ENCODE measurements around the gene ANO2.

The ANO2 gene

GRCh38 chr12:5560265-5560664, 384.8 kb downstream of the ANO2 start:
- no peak for DNase-seq (ENCODE audit: low read depth)
- no peak for TF ChIP-seq CTCF (IDR thresholded peaks at IDR 0.05; ENCODE audit: low read depth, low read length, missing control alignments)
- no peak overlapping the region for H3K4me3 ChIP-seq (ENCODE audit: low read depth, low read length)

GRCh38 chr12:5557906-5558305, 387.2 kb downstream of the ANO2 start:
- no peak overlapping the region for H3K4me3 ChIP-seq (ENCODE audit: low read depth, low read length)
- DNase-seq (ENCODE audit: low read depth), result no peak
- TF ChIP-seq CTCF (IDR thresholded peaks at IDR 0.05; ENCODE audit: low read depth, low read length, missing control alignments), result no peak

GRCh38 chr12:5556946-5557673, 387.9 kb downstream of the ANO2 start:
- H3K4me3 ChIP-seq (ENCODE audit: low read depth, low read length), result no peak overlapping the region
- TF ChIP-seq CTCF (IDR thresholded peaks at IDR 0.05; ENCODE audit: low read depth, low read length, missing control alignments), result no peak
- DNase-seq (ENCODE audit: low read depth), result no peak

- TF ChIP-seq CTCF (IDR thresholded peaks at IDR 0.05; ENCODE audit: low read depth, low read length, missing control alignments), result peak; percentile 64
- no peak for DNase-seq (ENCODE audit: low read depth)
- no peak overlapping the region for H3K4me3 ChIP-seq (ENCODE audit: low read depth, low read length)
These were observed 388.9 kb downstream of the ANO2 start for GRCh38 chr12:5556033-5556614.

GRCh38 chr12:5554711-5555110, 390.3 kb downstream of the ANO2 start:
- no peak for DNase-seq (ENCODE audit: low read depth)
- no peak overlapping the region for H3K4me3 ChIP-seq (ENCODE audit: low read depth, low read length)
- TF ChIP-seq CTCF (IDR thresholded peaks at IDR 0.05; ENCODE audit: low read depth, low read length, missing control alignments), result no peak

GRCh38 chr12:5549011-5549410, 396.0 kb downstream of the ANO2 start:
- no peak for DNase-seq (ENCODE audit: low read depth)
- TF ChIP-seq CTCF (IDR thresholded peaks at IDR 0.05; ENCODE audit: low read depth, low read length, missing control alignments), result no peak
- H3K4me3 ChIP-seq (ENCODE audit: low read depth, low read length), result no peak overlapping the region

Measured in GM12864 (cell line).